GM18951 (cell line): ENCODE results near the gene MAP1LC3A.

Experiments used
- POLR2A ChIP-seq: IDR thresholded peaks from 4 replicates; pipeline ENCODE4 v1.6.1; 2011; ENCODE audit warnings: mild to moderate bottlenecking; ENCODE audit not compliant: insufficient read length, insufficient read depth; ENCODE audit errors: extremely low read depth
- in situ Hi-C: fragments of 300-500 bp; cut with MboI; formaldehyde crosslinking; loops from one replicate; pipeline ENCODE4 v1.12.0; 2022; ENCODE audit warnings: low sequenced_read_pairs, mixed read lengths, inconsistent platforms; ENCODE audit not compliant: unreplicated experiment

Gene MAP1LC3A

DNA sequence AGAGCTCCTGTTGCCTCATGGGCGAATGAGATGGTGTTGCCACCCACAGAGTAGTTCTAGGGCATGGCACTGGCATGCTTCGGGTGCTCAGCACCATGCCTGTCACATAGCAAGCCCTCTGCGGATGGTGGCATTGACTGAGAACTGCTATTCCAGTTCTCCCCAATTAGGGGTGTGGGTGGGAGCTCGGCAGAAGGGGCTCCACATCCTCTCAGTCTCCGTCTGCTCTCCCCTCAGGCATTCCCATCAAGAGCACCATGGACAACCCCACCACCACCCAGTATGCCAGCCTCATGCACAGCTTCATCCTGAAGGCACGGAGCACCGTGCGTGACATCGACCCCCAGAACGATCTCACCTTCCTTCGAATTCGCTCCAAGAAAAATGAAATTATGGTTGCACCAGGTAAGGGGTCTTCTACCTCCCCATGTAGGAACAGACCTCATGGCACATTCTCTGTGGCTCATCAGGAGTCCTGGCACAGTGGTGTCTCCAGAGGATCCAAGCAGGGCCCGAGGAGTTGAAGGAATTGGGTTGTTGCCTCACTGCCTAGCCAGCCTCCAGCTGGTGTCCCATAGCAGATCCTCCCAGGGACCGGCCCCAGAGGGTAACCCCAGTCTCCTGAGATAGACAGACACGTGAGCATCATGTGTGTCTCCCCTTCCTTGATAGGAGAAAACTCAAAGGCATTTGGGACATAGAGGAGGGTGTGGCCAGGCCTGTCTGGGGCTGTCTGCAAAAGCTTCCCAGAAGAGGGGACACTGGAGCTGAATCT, 23.9 kb upstream of the MAP1LC3A start:
- no peak for TF ChIP-seq POLR2A
- in situ Hi-C loops = loop anchor here (10.0 kb wide), 1 partner anchor 170 kb away; the partner anchor contains the start of gene TP53INP2

DNA sequence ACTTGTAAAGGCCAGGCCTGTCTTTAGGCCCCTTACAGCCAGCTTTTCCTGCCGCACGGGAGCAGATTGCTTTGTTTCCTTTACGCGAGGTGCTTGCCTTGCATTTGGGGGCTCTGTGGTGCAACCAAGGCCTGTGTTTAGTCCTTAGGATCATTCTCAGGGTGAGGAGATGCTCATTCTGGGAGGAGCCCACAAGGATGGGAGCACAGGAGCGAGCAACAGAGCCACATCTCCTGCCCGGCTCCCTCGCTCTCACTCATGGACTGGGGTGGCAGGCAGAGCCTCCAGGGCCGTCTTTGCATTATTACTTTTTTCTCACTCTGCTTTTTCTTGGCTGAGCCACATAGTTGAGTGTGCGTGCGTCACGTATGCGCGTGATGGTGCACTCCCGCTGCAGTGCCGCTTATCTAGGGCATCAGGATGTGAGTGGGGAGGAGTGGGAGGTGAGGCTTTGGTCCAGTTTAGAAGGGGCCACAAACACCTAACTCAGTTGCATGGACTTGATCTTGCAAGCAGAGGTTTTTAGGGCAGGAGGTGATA, 23.1 kb upstream of the MAP1LC3A start:
- no peak for TF ChIP-seq POLR2A
- in situ Hi-C loops = loop anchor here (10.0 kb wide), 1 partner anchor 169 kb away; the partner anchor contains the start of gene TP53INP2

- in situ Hi-C loops = loop anchor here (10.0 kb wide), 1 partner anchor 169 kb away; the partner anchor contains the start of gene TP53INP2
- no peak for TF ChIP-seq POLR2A
Observed at GRCh38 chr20:34535857-34536256, 22.7 kb upstream of the MAP1LC3A start.

DNA sequence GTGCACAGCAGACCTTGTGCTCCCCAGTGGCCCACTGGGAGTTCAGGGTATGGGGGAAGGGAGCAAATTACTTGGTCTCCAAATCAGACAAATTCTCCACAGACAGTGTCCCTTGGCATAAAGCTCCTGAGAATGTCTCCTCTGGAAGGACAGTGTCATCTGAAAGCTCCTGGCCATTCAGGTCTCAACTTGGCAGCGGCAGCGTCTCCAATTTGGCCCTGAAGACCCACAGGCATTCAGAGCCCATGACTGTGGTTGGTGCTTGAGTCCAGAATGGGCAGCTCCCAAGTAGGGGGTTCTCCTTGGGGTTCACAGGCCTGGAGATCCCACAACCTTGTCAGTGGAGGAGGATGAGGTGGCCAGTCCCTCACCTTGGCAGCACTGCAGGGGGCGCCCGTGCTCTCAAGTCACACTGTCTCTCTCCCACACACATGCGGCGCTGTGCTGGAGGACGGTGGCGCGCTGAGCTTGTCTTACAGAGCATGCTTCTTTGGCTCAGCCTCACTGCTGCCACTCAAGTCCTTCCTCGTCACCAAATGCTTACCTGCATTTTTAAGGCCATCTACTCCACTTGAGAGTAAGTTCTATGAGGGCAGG, 21.6 kb upstream of the MAP1LC3A start:
- in situ Hi-C loops = loop anchor here (10.0 kb wide), 1 partner anchor 168 kb away; the partner anchor contains the start of gene TP53INP2
- TF ChIP-seq POLR2A = no peak

DNA sequence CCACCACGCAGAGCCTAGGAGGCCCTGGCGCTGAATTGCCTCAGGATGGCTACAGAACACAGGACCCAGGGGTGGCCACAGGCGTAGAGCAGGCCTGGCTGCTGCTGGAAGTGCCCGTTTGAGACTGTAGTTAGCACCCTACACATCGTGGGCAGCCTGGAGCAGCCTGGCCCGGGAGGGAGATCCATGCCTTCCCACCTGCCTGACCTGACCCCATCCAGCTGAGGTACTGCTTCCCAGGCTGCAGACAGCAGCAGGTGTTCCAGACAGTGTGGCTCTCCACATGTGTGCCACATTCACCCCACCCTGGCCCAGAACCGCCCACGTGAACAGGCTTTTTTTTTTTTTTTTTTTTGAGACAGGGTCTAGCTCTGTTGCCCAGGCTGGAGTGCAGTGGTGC, 20.9 kb upstream of the MAP1LC3A start:
- in situ Hi-C loops = loop anchor here (10.0 kb wide), 1 partner anchor 167 kb away; the partner anchor contains the start of gene TP53INP2
- TF ChIP-seq POLR2A = no peak

GRCh38 chr20:34538671-34539123, 19.8 kb upstream of the MAP1LC3A start:
- in situ Hi-C loops = loop anchor here (10.0 kb wide), 1 partner anchor 166 kb away; the partner anchor contains the start of gene TP53INP2
- no peak for TF ChIP-seq POLR2A

DNA sequence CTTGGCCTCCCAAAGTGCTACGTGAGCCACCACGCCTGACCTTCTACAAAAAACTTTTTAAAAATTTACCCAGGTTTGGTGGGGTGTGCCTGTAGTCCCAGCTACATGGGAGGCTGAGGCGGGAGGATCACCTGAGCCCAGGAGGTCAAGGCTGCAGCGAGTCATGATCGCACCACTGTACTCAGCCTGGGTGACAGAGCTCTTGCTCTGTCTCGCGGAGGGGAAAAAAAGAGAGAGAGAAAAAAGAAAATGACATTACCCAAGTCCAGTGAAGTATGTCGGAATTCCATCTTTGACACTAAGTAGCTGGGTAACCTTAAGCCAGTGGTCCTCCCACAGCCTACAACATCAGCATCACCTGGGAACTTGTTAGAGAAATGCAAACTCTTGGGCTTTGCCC, 18.8 kb upstream of the MAP1LC3A start:
- in situ Hi-C loops = loop anchor here (10.0 kb wide), 1 partner anchor 165 kb away; the partner anchor contains the start of gene TP53INP2
- TF ChIP-seq POLR2A = no peak

GRCh38 chr20:34540596-34541263, 17.8 kb upstream of the MAP1LC3A start:
- in situ Hi-C loops = no loop called here

DNA sequence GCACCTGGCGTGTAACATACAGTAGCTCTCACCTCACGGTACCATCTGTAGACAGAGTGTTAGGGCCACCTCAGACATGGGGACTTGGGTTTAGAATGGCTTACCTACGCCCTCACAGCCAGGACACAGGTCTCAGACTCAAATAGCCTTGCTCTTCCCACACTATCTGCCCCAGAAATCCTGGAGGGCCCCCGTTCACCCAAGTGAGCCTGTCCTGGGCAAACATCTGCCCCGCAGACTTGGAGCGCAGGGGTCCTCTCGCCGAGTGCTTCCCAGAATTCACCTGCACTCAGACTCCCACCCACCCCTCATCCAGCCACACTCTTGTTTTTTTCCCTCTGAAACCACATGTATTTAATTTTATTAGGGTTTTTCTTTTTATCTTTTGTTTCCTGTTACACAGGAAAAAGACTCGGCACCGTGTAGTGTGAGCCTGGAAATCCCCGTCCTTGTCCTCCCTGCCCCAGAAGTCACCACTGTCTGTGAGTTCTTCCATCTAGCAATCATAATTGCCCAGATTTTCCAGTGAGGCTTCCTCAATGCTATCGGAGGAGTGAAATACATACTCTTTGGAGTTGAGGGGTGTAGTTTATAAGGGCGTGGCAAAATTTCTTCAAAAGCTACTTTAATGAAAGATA, 17.1 kb upstream of the MAP1LC3A start:
- TF ChIP-seq POLR2A = no peak
- in situ Hi-C loops = no loop called here

More at GRCh38 chr20:34540596-34541263, 17.8 kb upstream of the MAP1LC3A start:
- no peak for TF ChIP-seq POLR2A

DNA sequence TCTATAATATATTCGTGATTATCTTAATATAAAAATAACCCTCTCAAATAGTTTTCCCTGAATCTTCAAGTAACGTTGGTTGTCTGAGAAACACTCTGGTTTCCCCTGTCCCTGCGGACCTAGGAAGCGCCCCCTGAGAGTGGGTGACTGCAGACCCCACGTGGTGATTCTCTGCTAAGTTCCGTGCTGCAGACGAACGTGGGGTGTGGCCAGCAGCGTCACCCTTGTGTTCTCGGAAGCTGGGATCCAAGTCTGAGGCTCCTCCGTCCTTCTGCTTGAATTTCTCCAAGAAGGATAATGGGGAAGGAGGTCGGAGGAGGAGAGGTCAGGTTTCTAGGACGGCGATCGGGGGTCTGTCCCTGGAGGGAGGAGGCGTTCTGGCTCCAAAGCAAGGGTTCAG, 16.6 kb upstream of the MAP1LC3A start:
- no peak for TF ChIP-seq POLR2A
- in situ Hi-C loops = no loop called here

- TF ChIP-seq POLR2A = no peak
- in situ Hi-C loops = no loop called here
Observed at GRCh38 chr20:34542439-34542838, 16.1 kb upstream of the MAP1LC3A start.

DNA sequence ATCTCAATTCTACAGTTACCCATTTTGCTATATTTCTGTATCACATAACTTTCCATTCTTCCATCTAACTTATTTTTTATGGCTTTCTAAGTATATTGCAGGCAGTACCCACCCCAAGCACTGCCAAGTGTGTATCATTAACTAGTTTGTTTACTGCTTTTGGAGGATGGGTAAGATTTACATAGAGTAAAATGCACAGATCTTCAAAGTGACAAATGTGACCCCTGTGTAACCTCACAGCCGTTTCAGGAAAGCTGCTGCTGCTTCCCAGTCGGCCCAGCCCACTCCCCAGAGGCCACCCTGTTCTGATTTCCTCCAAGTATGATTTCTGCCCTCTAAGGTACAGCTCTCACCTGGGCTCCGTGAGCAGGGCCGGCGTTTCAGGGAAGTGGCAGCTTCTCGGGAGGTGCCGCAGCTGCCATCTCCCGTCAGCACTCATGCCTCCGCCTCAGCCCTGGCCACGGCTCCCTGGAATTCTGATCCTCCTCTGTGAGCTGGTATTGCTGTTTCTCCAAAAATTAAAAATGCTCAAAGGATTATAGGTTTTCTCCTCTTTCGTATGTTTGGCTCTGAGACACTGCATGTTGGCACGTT, 15.0 kb upstream of the MAP1LC3A start:
- in situ Hi-C loops = no loop called here
- TF ChIP-seq POLR2A = no peak

- in situ Hi-C loops = no loop called here
- TF ChIP-seq POLR2A = no peak
Observed at GRCh38 chr20:34544109-34544796, 14.3 kb upstream of the MAP1LC3A start.
